ENCODE measurements around the gene CELA2B. TPM values are rescaled to one million over a fixed set of nuclear protein-coding genes. Genes with fewer than 3 reads are reported as not detected.
"Not testable (repeated sequence)": the region's sequence is repeated elsewhere in the genome, so short reads cannot be mapped to it uniquely, and the experiment has no call there.

The CELA2B gene
- total and polyA plus RNA-seq, 7 donors = 0.36 TPM; not detected in 6

DNA sequence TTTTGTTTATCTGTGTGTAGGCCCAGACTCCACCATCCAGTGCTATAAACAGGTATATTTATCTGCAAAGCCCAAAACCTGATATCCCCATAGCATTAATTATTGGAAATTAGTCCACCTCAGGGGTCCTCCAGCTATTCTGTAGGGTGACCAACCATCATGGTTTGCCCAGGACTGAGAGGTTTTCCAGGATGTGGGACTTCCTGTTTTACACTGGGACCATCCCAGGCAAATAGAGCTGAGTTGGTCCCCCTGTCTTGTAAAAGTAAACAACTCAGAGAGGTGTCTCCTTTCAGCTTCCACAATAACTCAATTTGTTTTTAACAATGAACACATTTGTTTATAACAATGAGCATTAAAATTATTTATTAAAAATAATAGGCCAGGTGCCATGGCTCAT, 7.8 kb upstream of the CELA2B start:
- intact Hi-C loops (cut with DNase I) = no loop called here
- Histone ChIP-seq H3K4me3 (no peak overlapping the region), H3K27me3 (ENCODE audit: insufficient read depth in 3 of 3, low read length in 2 of 3) (peaks cover 0 to 1% (median 0%) of the 10 kb centered on the region in 3 donors), H3K36me3 (ENCODE audit: insufficient read depth in 1 of 2, low read depth in 1 of 2) (no peaks in the 10 kb centered on the region), H3K4me1 (no peaks in the 10 kb centered on the region), H3K9me3 (no peaks in the 10 kb centered on the region), H3K27ac (no peak overlapping the region)
- DNase-seq = no peak
- no peak for ATAC-seq
- TF ChIP-seq, protein P1, sequence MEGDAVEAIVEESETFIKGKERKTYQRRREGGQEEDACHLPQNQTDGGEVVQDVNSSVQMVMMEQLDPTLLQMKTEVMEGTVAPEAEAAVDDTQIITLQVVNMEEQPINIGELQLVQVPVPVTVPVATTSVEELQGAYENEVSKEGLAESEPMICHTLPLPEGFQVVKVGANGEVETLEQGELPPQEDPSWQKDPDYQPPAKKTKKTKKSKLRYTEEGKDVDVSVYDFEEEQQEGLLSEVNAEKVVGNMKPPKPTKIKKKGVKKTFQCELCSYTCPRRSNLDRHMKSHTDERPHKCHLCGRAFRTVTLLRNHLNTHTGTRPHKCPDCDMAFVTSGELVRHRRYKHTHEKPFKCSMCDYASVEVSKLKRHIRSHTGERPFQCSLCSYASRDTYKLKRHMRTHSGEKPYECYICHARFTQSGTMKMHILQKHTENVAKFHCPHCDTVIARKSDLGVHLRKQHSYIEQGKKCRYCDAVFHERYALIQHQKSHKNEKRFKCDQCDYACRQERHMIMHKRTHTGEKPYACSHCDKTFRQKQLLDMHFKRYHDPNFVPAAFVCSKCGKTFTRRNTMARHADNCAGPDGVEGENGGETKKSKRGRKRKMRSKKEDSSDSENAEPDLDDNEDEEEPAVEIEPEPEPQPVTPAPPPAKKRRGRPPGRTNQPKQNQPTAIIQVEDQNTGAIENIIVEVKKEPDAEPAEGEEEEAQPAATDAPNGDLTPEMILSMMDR (IDR thresholded peaks at IDR 0.05) = no peak

DNA sequence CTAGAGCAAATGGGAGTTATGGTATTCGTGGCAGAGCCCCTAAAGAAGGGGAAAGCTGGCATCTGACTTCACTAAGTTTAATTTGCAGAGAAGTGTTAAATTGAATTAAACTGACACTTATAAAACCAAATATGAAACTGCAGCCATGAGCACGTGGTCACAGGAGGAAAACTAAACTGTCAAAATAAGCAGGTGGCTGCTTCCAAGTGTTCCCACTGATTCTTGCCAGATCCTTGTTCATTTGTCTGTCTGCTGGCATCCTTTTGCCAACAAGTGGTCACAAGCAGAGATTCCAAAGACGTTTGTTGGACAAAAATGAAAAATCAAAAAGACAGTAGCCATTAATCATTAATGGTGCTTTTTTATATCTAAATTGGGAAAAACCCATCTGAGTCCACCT, 6.5 kb upstream of the CELA2B start:
- H3K27me3 ChIP-seq (ENCODE audit: insufficient read depth in 3 of 3, low read length in 2 of 3) = peaks cover 0 to 1% (median 0%) of the 10 kb centered on the region in 3 donors
- no peaks in the 10 kb centered on the region for H3K9me3 ChIP-seq
- H3K27ac ChIP-seq = no peak overlapping the region
- DNase-seq = no peak
- intact Hi-C loops (cut with DNase I) = no loop called here
- no peaks in the 10 kb centered on the region for H3K4me1 ChIP-seq
- TF ChIP-seq, protein P1 (IDR thresholded peaks at IDR 0.05) = no peak
- 19 to 32% (median 26%) methylated on average over 3 of the region's 3 CpGs for WGBS, 3 donors
- ATAC-seq = no peak
- no peak overlapping the region for H3K4me3 ChIP-seq
- H3K36me3 ChIP-seq (ENCODE audit: insufficient read depth in 1 of 2, low read depth in 1 of 2) = no peaks in the 10 kb centered on the region

DNA sequence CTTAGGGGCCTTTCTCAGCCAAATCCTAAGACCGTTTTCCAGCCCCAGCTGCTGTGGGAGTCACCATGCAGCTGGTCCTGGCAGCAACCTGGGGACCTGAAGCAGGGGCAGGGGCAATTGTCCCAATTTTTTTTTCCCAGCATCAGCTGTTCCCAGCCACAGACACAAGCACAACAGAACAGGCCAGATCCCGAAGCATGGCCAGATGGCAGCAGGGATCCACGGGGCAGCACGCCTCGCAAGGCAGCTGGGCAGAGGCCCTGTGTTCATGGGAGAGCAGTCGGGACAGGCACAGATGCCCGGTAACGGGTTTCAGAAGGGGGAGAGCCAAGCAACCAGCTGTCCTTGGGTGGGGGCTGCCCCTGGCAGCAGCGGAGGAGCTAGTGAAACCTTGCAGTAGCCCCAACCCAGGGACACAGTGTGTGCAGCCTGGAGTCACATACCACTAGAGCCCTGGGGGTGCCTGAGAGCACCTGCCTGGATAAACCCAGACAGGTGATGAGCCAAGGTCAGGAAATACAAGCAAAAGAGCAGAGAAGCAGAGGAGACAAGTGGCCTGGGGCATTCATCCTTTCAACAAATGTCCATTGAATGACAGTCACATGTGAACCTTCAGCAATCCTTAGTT, 6.0 kb upstream of the CELA2B start:
- H3K9me3 ChIP-seq; H3K27me3 ChIP-seq (ENCODE audit: insufficient read depth in 3 of 3, low read length in 2 of 3); H3K36me3 ChIP-seq (ENCODE audit: insufficient read depth in 1 of 2, low read depth in 1 of 2); H3K27ac ChIP-seq; DNase-seq; intact Hi-C loops (cut with DNase I); H3K4me3 ChIP-seq; H3K4me1 ChIP-seq: not testable (repeated sequence)
- WGBS, 3 donors = 33 to 44% (median 44%) methylated on average over 9 of the region's 9 CpGs
- peak; percentile 28 to 72 (median 36) for ATAC-seq

DNA sequence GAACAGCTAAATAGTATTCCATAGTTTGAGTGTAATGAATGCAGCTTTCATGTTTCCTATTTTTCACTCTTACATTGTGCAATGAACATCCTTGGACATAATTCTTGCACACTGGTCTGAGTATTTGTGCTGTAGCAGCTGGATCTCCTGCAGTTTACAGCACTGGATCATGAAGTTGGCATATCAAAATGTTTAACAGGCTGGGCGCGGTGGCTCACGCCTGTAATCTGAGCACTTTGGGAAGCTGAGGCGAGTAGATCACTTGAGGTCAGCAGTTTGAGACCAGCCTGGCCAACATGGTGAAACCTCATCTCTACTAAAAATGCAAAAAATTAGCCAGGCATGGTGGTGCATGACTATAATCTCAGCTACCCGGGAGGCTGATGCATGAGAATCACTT, 4.8 kb upstream of the CELA2B start:
- intact Hi-C loops (cut with DNase I); H3K4me1 ChIP-seq; H3K36me3 ChIP-seq (ENCODE audit: insufficient read depth in 1 of 2, low read depth in 1 of 2); H3K27me3 ChIP-seq (ENCODE audit: insufficient read depth in 3 of 3, low read length in 2 of 3); ATAC-seq; H3K9me3 ChIP-seq; H3K27ac ChIP-seq; H3K4me3 ChIP-seq; DNase-seq: not testable (repeated sequence)
- 31 to 55% (median 35%) methylated on average over 5 of the region's 5 CpGs for WGBS, 3 donors

DNA sequence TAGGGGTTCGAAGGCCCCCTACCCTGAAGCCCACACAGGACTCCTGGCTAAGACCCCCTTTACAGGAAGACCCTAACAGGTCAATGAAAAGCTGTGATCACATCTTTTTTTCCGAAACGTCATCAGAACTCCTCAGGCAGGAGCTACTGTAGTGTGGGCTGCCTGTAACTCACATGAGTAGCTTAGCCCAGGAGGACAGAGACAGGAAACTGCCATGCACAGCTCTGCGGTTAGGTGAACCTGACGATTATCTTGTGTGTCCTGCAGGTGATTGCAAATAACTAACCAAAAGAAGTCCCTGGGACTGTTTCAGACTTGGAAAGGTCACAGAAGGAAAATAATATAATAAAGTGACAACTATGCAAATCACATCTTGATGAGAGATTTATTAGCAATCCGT, 4.2 kb upstream of the CELA2B start:
- H3K27ac ChIP-seq; DNase-seq; H3K9me3 ChIP-seq; intact Hi-C loops (cut with DNase I); H3K4me3 ChIP-seq; ATAC-seq; H3K36me3 ChIP-seq (ENCODE audit: insufficient read depth in 1 of 2, low read depth in 1 of 2); H3K27me3 ChIP-seq (ENCODE audit: insufficient read depth in 3 of 3, low read length in 2 of 3); H3K4me1 ChIP-seq: not testable (repeated sequence)
- 76 to 83% (median 80%) methylated on average over 6 of the region's 6 CpGs for WGBS, 3 donors

DNA sequence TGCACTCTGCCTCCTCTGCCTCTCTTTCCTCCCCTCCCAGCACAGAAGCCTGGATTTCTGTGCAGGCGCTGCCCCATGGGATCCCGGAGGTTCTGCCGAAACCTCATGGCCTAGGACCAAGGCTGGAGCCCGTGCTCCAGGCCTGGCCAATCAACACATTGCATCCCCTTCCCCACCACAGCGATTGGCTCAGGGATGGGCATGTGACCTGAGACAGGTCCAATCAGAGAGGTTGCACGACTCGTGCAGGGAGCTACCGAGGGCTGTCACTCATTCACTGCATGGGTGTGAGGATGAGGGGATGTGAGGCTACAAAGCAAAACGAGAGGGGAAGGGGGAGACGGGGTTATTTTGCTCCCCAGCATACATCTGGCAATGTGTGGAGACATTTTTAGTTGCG, 3.3 kb upstream of the CELA2B start:
- intact Hi-C loops (cut with DNase I) = no loop called here
- H3K27ac ChIP-seq = no peak overlapping the region
- H3K36me3 ChIP-seq (ENCODE audit: insufficient read depth in 1 of 2, low read depth in 1 of 2) = no peaks in the 10 kb centered on the region
- no peaks in the 10 kb centered on the region for H3K4me1 ChIP-seq
- no peaks in the 10 kb centered on the region for H3K27me3 ChIP-seq (ENCODE audit: insufficient read depth in 3 of 3, low read length in 2 of 3)
- TF ChIP-seq, protein P1 (IDR thresholded peaks at IDR 0.05) = no peak
- ATAC-seq = no peak
- no peak overlapping the region for H3K4me3 ChIP-seq
- no peaks in the 10 kb centered on the region for H3K9me3 ChIP-seq
- no peak for DNase-seq
- WGBS, 3 donors = 85 to 90% (median 89%) methylated on average over 11 of the region's 11 CpGs
